Glomerular endothelial cell (primary cell): ENCODE results near the gene RORB. TPM values are rescaled to one million over a fixed set of nuclear protein-coding genes. Genes with fewer than 3 reads are reported as not detected.

ENCODE experiments used
- DNase-seq: peaks from one replicate; pipeline ENCODE4 v3.0.0-alpha.2; 2011; ENCODE audit warnings: low read depth, low spot score; ENCODE audit errors: extremely low read depth
- total RNA-seq: library from RNA; depleted of rRNA; stranded (reverse); fragments of >200 nt; gene quantifications from 2 replicates; pipeline ENCODE4 v1.2.3, GENCODE V29; 2015

Gene RORB
- total RNA-seq = 0.29 TPM in 1 of 2 replicates, not detected in the other

GRCh38 chr9:74496819-74497747, at the start of gene RORB:
Gene RORB, plus strand, starts transcription at chr9:74497335. Its CDS starts 642 bp downstream, at chr9:74497977.
- no peak for DNase-seq

GRCh38 chr9:74447451-74448193, 49.5 kb upstream of the RORB start:
- DNase-seq = no peak

- DNase-seq = no peak
Observed at GRCh38 chr9:74449060-74449459, 48.1 kb upstream of the RORB start.

- no peak for DNase-seq
Observed at GRCh38 chr9:74458832-74459231, 38.3 kb upstream of the RORB start.

GRCh38 chr9:74463825-74464224, 33.3 kb upstream of the RORB start:
- no peak for DNase-seq

- DNase-seq = no peak
Observed at GRCh38 chr9:74478606-74479005, 18.5 kb upstream of the RORB start.

GRCh38 chr9:74479711-74480110, 17.4 kb upstream of the RORB start:
- DNase-seq = no peak

GRCh38 chr9:74487395-74487794, 9.7 kb upstream of the RORB start:
- no peak for DNase-seq

- no peak for DNase-seq
Observed at GRCh38 chr9:74493512-74493911, 3.6 kb upstream of the RORB start.

- no peak for DNase-seq
Observed at GRCh38 chr9:74494490-74494889, 2.6 kb upstream of the RORB start.

GRCh38 chr9:74496406-74496805, 729 bp upstream of the RORB start:
- DNase-seq = no peak

GRCh38 chr9:74497748-74498620, 849 bp downstream of the RORB start:
- DNase-seq = no peak

- no peak for DNase-seq
Observed at GRCh38 chr9:74498621-74499095, 1.5 kb downstream of the RORB start.

GRCh38 chr9:74499111-74499601, 2.0 kb downstream of the RORB start:
- DNase-seq = no peak

GRCh38 chr9:74499770-74500583, 2.8 kb downstream of the RORB start:
- no peak for DNase-seq

GRCh38 chr9:74500584-74500924, 3.4 kb downstream of the RORB start:
- no peak for DNase-seq

- no peak for DNase-seq
Observed at GRCh38 chr9:74501570-74501969, 4.4 kb downstream of the RORB start.

GRCh38 chr9:74503219-74503618, 6.1 kb downstream of the RORB start:
- DNase-seq = no peak

GRCh38 chr9:74503666-74504065, 6.5 kb downstream of the RORB start:
- no peak for DNase-seq

- no peak for DNase-seq
Observed at GRCh38 chr9:74511333-74511732, 14.2 kb downstream of the RORB start.
